Stimulated activated memory B cell treated with anti-CD40 and anti-IgM and Interleukin-4, amounts not matched to agents 10 μg/mL and 1 μg/mL and 100 μg/mL, for 72 hours (primary cell): Measurements from ENCODE around the gene TTC27.
"Not testable (repeated sequence)": the region's sequence is repeated elsewhere in the genome, so short reads cannot be mapped to it uniquely, and the experiment has no call there.

Experiments used
- ATAC-seq: fragments of 150-1000 bp; cut with Tn5 transposase; 2 replicates; pipeline ENCODE4 v1.10.0; 2021
- H3K27ac Mint-ChIP-seq: one replicate; pipeline ENCODE4 v1.8.0; 2022; ENCODE audit warnings: mild to moderate bottlenecking, mixed read lengths
- H3K27me3 Mint-ChIP-seq: one replicate; pipeline ENCODE4 v1.8.0; 2022; ENCODE audit warnings: mixed read lengths
- H3K36me3 Mint-ChIP-seq: one replicate; pipeline ENCODE4 v1.8.0; 2022; ENCODE audit warnings: mixed read lengths
- H3K4me1 Mint-ChIP-seq: one replicate; pipeline ENCODE4 v1.8.0; 2022; ENCODE audit warnings: mixed read lengths
- H3K4me3 Mint-ChIP-seq: one replicate; pipeline ENCODE4 v1.8.0; 2022; ENCODE audit warnings: mild to moderate bottlenecking, moderate library complexity, mixed read lengths
- H3K9me3 Mint-ChIP-seq: one replicate; pipeline ENCODE4 v1.8.0; 2022; ENCODE audit warnings: mixed read lengths

The TTC27 gene

DNA sequence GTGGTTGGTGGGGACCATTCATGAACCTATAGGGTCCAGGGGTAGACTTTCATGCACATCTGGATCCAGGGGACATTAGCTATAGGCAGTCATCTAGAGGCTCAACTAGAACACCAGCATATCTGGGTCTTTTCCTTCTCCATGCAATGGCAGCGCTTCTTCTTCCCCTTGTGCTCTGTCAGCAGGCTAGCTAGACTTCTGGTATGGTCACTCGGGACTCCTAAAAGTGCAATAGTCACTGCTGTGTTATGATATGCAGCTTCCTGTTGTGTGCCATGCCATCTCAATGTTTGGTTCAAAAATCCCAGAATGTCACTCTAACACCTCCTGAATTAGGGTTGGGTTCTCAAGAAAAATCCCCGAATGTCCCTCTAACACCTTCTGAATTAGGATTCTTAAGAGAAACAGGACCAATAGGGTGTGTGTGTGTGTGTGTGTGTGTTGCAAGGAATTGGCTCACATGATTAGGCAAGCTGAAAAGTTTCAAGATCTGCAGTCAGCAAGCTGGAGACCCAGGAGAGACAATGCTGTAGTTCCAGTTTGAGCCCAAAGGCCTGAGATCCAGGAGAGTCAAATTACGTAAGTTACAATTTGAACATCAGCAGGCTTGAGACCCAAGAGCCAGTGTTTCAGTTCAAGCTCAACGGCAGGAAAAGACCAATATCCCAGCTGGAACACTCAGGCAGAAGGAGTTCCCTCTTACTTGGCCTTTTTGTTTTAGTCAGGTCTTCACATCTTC, 221.8 kb downstream of the TTC27 start:
- peaks cover 4% of the 10 kb centered on the region for H3K9me3 Mint-ChIP-seq
- H3K27me3 Mint-ChIP-seq: peaks cover 8% of the 10 kb centered on the region
- no peaks in the 10 kb centered on the region for H3K4me1 Mint-ChIP-seq
- H3K27ac Mint-ChIP-seq: no peak overlapping the region
- H3K36me3 Mint-ChIP-seq: no peaks in the 10 kb centered on the region
- no peak for ATAC-seq
- no peak overlapping the region for H3K4me3 Mint-ChIP-seq

DNA sequence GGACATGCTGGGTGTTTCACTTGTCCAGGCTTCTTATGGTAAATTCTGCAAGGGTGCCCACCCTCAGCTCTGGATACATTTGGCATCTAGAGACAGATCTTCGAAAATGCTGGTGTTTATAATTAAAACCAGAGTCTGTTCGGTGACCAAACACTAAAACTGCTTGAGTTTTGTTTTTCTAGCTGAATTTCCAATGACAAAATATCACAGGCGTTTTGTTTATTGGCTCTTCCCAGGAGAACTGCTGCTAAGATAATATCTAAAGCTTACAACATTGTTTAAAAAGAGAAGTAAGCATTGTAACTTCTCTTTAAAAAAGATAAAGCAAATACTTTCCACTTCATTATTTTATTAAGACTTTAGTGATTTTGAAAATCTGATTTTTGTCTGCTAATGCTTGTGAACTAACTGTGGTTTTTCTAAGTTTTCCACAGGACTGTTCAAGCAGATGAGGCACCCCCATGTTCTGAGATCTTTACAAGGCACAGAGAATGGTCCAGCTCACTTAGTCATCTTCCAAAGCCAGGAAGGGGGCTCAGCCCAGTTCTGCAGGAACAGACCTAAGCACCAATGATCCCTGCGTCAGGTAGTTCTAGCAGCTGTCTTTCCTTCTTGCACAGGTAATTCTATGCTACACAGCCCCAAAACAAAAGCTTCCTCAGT, 224.1 kb downstream of the TTC27 start:
- no peak overlapping the region for H3K4me3 Mint-ChIP-seq
- no peak overlapping the region for H3K27ac Mint-ChIP-seq
- no peak for ATAC-seq
- H3K4me1 Mint-ChIP-seq: no peaks in the 10 kb centered on the region
- no peaks in the 10 kb centered on the region for H3K9me3 Mint-ChIP-seq
- no peaks in the 10 kb centered on the region for H3K36me3 Mint-ChIP-seq
- peaks cover 11% of the 10 kb centered on the region for H3K27me3 Mint-ChIP-seq

DNA sequence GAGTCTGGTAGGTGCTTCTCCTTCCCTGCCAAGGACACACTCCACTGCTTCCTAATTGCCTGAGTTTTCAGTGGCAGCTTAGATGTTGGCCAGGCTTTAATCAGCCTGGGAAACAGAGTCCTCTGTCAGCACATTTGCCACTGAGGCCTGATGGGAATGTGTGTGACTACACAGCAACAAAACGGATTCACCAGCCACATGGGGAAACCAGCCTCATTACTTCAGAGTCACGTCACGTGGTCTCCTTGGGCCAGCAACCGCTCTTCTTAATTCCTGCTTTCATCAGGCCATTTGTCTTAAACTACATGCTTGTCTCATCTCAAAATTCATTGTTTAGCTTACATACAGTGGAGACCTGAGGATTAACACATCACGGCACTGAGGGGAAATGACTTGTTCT, 225.0 kb downstream of the TTC27 start:
- H3K27ac Mint-ChIP-seq: no peak overlapping the region
- no peaks in the 10 kb centered on the region for H3K4me1 Mint-ChIP-seq
- no peak overlapping the region for H3K4me3 Mint-ChIP-seq

DNA sequence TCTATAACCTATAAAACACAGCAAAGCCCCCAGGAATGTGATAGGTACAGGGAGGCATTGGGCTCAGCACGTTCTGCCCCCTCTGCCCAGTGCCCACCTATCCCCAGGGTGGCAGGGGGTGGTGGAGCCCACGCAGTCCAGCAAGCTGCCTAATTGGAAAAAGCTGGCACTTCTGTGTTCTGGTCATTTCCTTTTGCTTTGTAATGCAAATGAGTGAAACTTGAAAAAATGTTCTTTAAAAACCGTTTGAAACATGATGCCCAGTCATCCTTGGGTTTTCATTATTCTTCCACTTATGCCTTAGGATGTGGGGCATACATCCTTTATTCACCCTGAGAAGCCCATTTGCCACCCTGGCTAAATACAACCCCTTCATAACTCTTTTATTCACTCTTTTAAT, 229.0 kb downstream of the TTC27 start:
- H3K27ac Mint-ChIP-seq: no peak overlapping the region
- peaks cover 11% of the 10 kb centered on the region for H3K27me3 Mint-ChIP-seq
- no peaks in the 10 kb centered on the region for H3K36me3 Mint-ChIP-seq
- H3K4me1 Mint-ChIP-seq: no peaks in the 10 kb centered on the region
- no peaks in the 10 kb centered on the region for H3K9me3 Mint-ChIP-seq
- H3K4me3 Mint-ChIP-seq: no peak overlapping the region
- ATAC-seq: no peak

More for the DNA sequence above, 225.0 kb downstream of the TTC27 start:
- Mint-ChIP-seq H3K9me3 (no peaks in the 10 kb centered on the region), H3K27me3 (peaks cover 11% of the 10 kb centered on the region), H3K36me3 (no peaks in the 10 kb centered on the region)
- ATAC-seq: no peak

DNA sequence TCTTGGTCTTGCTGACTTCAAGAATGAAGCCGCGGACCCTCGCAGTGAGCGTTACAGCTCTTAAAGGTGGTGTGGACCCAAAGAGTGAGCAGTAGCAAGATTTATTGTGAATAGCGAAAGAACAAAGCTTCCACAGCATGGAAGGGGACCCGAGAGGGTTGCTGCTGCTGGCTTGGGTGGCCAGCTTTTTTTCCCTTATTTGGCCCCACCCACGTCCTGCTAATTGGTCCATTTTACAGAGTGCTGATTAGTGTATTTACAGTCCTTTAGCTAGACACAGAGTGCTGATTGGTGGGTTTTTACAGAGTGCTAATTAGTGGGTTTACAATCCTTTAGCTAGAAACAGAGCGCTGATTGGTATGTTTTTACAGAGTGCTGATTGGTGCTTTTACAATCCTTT, 230.9 kb downstream of the TTC27 start:
- Mint-ChIP-seq H3K36me3 (no peaks in the 10 kb centered on the region), H3K9me3 (no peaks in the 10 kb centered on the region), H3K4me1 (no peaks in the 10 kb centered on the region), H3K27ac (no peak overlapping the region), H3K4me3 (no peak overlapping the region), H3K27me3 (peaks cover 11% of the 10 kb centered on the region)
- ATAC-seq: no peak

DNA sequence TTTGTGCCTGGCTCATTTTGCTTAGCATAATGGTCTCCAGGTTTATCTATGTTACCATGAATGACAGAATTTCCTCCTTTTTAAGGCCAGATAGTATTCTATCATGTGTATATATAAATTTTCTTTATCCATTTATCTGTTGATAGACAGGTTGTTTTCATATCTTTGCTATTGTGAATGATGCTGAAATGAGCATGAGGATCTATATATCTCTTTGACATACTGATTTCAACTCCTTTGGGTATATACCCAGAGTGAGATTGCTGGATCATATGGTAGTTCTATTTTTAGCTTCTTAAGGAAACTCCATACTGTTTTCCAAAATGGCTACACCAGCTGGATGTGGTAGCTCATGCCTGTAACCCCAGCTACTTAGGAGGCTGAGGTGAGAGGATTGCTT, 232.5 kb downstream of the TTC27 start:
- H3K4me3 Mint-ChIP-seq: no peak overlapping the region
- ATAC-seq: no peak
- no peaks in the 10 kb centered on the region for H3K9me3 Mint-ChIP-seq
- H3K27ac Mint-ChIP-seq: no peak overlapping the region
- H3K36me3 Mint-ChIP-seq: no peaks in the 10 kb centered on the region
- H3K4me1 Mint-ChIP-seq: no peaks in the 10 kb centered on the region
- H3K27me3 Mint-ChIP-seq: no peaks in the 10 kb centered on the region

DNA sequence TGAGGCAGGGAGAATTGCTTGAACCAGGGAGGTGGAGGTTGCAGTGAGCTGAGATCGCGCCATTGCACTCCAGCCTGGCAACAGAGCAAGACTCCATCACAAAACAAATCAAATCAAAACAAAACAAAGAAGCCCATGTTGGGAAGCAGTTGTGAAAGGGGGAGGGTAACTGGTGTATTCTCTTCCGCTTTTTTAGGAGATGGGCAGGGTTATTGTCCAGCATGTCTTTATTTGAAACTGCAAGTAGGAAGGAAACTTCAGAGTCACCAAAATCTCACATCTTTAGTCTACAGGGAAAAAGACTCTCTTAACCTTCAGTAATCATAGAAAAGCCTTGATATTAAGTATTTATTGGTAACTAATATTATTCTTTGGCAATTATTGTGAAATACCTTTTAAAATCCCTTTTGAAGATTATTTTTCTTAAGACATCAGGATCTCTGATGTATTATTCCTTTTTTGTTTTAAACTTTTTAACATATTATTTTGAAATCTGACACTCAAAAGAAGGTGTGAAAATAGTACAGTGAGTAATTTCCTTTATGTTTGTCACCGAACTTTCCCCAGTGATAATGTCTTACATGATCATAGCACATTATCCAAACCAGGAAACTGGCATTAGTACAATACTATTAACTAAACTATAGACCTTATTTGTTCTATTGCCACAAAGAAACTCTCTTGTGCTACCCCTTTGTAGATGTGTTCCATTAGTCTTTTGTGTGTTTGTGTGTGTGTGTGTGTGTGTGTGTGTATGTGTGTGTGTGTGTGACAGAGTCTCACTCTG, 234.6 kb downstream of the TTC27 start:
- ATAC-seq: no peak
- H3K36me3 Mint-ChIP-seq: no peaks in the 10 kb centered on the region
- H3K4me1 Mint-ChIP-seq: no peaks in the 10 kb centered on the region
- H3K27me3 Mint-ChIP-seq: no peaks in the 10 kb centered on the region
- no peak overlapping the region for H3K4me3 Mint-ChIP-seq
- no peak overlapping the region for H3K27ac Mint-ChIP-seq
- H3K9me3 Mint-ChIP-seq: no peaks in the 10 kb centered on the region

DNA sequence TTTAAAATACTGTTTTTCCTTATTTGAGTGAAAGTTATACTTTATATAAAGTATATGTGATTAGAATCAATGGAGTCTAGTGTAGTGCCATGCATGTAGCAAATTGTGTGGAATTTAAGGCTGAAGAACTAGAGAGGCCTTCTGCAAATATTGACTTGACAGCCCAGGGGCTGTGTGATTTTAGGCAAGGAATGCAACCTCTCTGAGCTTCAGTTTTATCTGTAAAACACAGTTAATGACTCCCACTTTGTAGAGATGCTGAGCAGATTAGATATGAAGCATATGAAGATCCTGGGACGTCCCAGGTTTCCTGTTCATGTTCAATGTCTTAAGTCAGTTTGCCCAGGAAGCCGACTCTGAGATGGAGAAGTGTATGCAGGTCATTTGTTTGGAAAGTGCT, 235.5 kb downstream of the TTC27 start:
- no peaks in the 10 kb centered on the region for H3K27me3 Mint-ChIP-seq
- no peaks in the 10 kb centered on the region for H3K36me3 Mint-ChIP-seq
- no peaks in the 10 kb centered on the region for H3K9me3 Mint-ChIP-seq
- no peak for ATAC-seq
- no peak overlapping the region for H3K4me3 Mint-ChIP-seq
- no peak overlapping the region for H3K27ac Mint-ChIP-seq
- no peaks in the 10 kb centered on the region for H3K4me1 Mint-ChIP-seq

DNA sequence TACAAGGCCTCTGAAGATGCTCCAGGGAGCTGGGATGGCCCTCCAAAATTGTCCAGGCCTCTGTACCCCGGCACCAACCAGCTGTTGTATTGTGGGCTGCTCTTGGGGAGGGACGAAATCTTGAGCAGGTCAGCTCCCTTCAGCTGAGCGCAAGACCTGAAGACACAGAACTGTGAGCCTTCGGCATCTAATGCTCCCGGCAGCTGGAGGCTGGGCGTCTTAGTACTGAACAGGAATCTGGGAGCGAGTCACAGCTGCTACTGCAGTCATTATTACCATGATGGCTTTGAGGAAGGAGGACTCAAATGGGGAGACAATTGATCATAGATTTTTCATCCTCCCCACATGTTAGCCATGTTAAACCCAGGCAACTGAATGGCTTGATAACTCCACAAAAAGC, 236.0 kb downstream of the TTC27 start:
- Mint-ChIP-seq H3K27ac (no peak overlapping the region), H3K27me3 (no peaks in the 10 kb centered on the region), H3K9me3 (no peaks in the 10 kb centered on the region), H3K36me3 (no peaks in the 10 kb centered on the region), H3K4me3 (no peak overlapping the region), H3K4me1 (no peaks in the 10 kb centered on the region)
- ATAC-seq: peak; percentile 36

DNA sequence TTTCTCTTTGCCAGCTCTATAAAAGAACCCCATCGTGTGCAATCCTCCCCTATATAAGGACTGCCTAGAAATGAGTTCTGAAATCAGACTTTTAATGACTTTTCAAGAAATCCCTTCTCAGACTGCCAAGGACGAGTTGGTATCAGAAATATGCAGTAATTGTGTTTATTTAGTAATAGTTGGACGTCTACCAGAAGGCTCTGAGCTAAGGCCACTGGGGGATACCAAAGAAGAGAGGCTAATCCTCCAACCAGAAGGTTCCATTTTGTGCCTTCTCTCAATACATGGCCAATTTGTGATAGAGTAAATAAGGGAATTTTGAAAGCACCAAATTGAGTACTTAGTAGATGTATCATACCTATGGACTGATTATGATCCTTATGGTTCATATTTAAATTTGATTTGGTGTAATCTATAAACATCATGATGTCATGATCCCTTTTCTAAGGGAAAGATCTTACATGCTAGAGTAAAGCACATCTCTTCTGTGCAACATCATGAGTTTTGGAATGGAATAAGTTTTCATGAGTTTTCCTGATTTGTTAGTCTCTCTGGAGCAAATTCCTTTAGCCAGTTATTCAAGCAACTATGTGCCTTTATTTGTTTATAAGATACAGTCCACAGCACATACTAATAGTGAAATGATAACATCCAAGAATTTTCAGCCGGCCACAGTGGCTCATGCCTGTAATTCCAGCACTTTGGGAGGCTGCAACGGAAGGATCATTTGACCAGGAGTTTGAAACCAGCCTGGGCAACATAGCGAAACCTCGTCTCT, 236.7 kb downstream of the TTC27 start:
- Mint-ChIP-seq H3K27me3 (no peaks in the 10 kb centered on the region), H3K36me3 (no peaks in the 10 kb centered on the region), H3K27ac (no peak overlapping the region), H3K4me1 (no peaks in the 10 kb centered on the region), H3K9me3 (no peaks in the 10 kb centered on the region), H3K4me3 (no peak overlapping the region)
- no peak for ATAC-seq

DNA sequence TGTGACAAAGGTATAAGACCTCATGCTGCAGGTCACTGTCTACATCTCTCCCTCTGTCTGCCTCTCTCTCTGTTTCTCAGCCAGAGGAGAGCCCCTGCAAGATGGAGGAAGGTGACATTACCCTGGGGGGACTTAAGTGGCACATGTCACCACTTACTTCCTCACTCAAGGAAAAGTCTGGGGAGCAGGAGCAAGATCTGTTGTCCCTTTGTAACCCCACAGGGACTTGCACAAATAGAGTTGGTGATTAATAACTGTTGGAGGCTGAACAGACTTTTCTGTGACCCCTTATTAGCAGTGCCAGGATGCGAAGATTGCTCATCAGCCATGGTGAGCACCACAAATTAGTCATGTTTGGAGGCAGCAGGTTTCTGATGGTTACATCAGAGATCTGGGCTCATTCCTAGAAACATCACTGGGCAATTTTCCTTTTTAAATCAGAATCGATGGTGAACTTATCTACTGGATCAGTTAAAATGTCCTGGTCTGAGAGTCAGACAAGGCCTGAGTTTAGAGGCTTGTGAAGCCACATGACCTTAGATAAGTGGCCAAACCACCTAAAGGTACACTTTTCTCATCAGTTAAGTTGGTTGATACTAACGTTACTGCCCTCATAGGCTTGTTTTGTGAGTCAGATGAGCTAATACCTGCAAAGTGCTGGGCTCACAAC, 237.7 kb downstream of the TTC27 start:
- peak; percentile 48 for ATAC-seq
- Mint-ChIP-seq H3K27me3 (no peaks in the 10 kb centered on the region), H3K36me3 (no peaks in the 10 kb centered on the region), H3K27ac (no peak overlapping the region), H3K9me3 (no peaks in the 10 kb centered on the region), H3K4me3 (no peak overlapping the region), H3K4me1 (no peaks in the 10 kb centered on the region)

DNA sequence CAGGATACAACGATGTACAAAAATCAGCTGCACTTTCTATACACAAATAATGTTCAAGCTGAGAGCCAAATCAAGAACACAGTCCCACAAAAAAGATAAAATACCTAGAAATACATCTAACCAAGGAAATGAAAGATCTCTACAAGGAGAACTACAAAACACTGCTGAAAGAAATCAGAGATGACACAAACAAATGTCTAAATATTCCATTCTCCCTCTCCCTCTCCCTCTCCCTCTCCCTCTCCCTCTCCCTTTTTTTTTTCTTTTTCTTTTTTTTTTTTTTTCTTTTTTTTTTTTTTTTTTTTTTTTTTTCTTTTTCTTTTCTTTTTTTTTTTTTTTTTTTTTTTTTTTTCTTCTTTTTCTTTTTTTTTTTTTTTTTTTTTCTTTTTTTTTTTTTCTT, 238.6 kb downstream of the TTC27 start:
- ATAC-seq: not testable (repeated sequence)

More for the DNA sequence above, 238.6 kb downstream of the TTC27 start:
- not testable (repeated sequence) for H3K4me1 Mint-ChIP-seq, H3K27me3 Mint-ChIP-seq, H3K4me3 Mint-ChIP-seq, H3K9me3 Mint-ChIP-seq, H3K27ac Mint-ChIP-seq, H3K36me3 Mint-ChIP-seq
